Frontal cortex (tissue), 4 donors: ENCODE measurements around the gene KARS1. TPM values are rescaled to one million over a fixed set of nuclear protein-coding genes. Genes with fewer than 3 reads are reported as not detected.

Source experiments
- DNase-seq, 2 donors: peaks; one replicate each; pipeline ENCODE4 v3.0.0; 2012; ENCODE audit warnings: low spot score in 2 of 2
- FAIRE-seq: peaks from 2 replicates; lab custom pipeline; 2012; peaks lifted over from hg19 to GRCh38; lab: Jason Lieb, UNC
- total RNA-seq: library from RNA; depleted of rRNA; stranded (reverse); fragments of >200 nt; gene quantifications from one replicate; pipeline ENCODE4 v1.2.3, GENCODE V29; 2014
- donor health status: control.
- donor health status: control.
- donor health status: control.

KARS1 gene
- total RNA-seq, 1 donor from 2014 or later = 105 TPM

GRCh38 chr16:75590920-75591843 is 56.3 kb downstream of the KARS1 start:
- no peak for DNase-seq
- FAIRE-seq = no peak

GRCh38 chr16:75589306-75589705 is 58.2 kb downstream of the KARS1 start:
- no peak for DNase-seq

GRCh38 chr16:75588716-75589115 is 58.7 kb downstream of the KARS1 start:
- DNase-seq (no peak), FAIRE-seq (no peak)

More at GRCh38 chr16:75589306-75589705, 58.2 kb downstream of the KARS1 start:
- FAIRE-seq = no peak

GRCh38 chr16:75584108-75584507 is 63.4 kb downstream of the KARS1 start:
- FAIRE-seq (no peak), DNase-seq (no peak)

GRCh38 chr16:75579281-75579834 is 68.1 kb downstream of the KARS1 start:
- DNase-seq (no peak), FAIRE-seq (no peak)

- no peak for FAIRE-seq
Observed at GRCh38 chr16:75578725-75579124, 68.7 kb downstream of the KARS1 start.

GRCh38 chr16:75578212-75578611 is 69.3 kb downstream of the KARS1 start:
- no peak for FAIRE-seq
- DNase-seq = no peak

More at GRCh38 chr16:75578725-75579124, 68.7 kb downstream of the KARS1 start:
- DNase-seq = no peak

Other genes starting within 250 kb of the KARS1 start
- 60.3 TPM for gene CFDP1, start 214.2 kb downstream of the KARS1 start, total RNA-seq
- 26.1 TPM for gene TMEM170A, start 183.0 kb downstream of the KARS1 start, total RNA-seq
- 0.41 TPM for gene CHST6, start 152.2 kb downstream of the KARS1 start, total RNA-seq
- 0.41 TPM for gene CHST5, start 111.6 kb downstream of the KARS1 start, total RNA-seq
- gene TMEM231, start 91.4 kb downstream of the KARS1 start, total RNA-seq = 14.3 TPM
- gene GABARAPL2, start 81.3 kb downstream of the KARS1 start, total RNA-seq = 96.6 TPM
- gene ADAT1, start 24.4 kb downstream of the KARS1 start, total RNA-seq = 40.4 TPM
- gene TERF2IP, start 108 bp upstream of the KARS1 start, total RNA-seq = 169 TPM
- gene CPHXL2, start 29.3 kb upstream of the KARS1 start, total RNA-seq = not detected
- gene DUXB, start 53.8 kb upstream of the KARS1 start, total RNA-seq = not detected
- not detected for gene CPHXL, start 78.8 kb upstream of the KARS1 start, total RNA-seq